ENCODE data around the gene JAML. TPM values are rescaled to one million over a fixed set of nuclear protein-coding genes. Genes with fewer than 3 reads are reported as not detected.

JAML gene
- polyA plus RNA-seq, 1 donor from 2014 or later: 0.28 TPM

GRCh38 chr11:118207079-118207478 is 17.7 kb downstream of the JAML start:
- Histone ChIP-seq H3K9ac (ENCODE audit: low read length) (no peak overlapping the region), H3K9me2 (ENCODE audit: insufficient read depth, low read length) (no peaks in the 10 kb centered on the region), H3K27ac (ENCODE audit: low read length) (no peak overlapping the region), H3F3A (ENCODE audit: insufficient read depth, low read length, poor library complexity, severe bottlenecking) (no peaks in the 10 kb centered on the region), H3K4me3 (ENCODE audit: low read length) (no peak overlapping the region), H4K20me1 (ENCODE audit: insufficient read depth) (no peaks in the 10 kb centered on the region), H3K79me2 (replicated peaks; ENCODE audit: insufficient read depth, low read length) (no peaks in the 10 kb centered on the region), H3K36me3 (ENCODE audit: insufficient read depth, low read length) (no peaks in the 10 kb centered on the region), H2AFZ (ENCODE audit: low read depth, low read length) (no peak overlapping the region), H3K9me3 (ENCODE audit: low read length) (no peaks in the 10 kb centered on the region), H3K4me2 (ENCODE audit: low read length) (no peak overlapping the region), H3K27me3 (ENCODE audit: insufficient read depth, low read depth, low read length) (no peaks in the 10 kb centered on the region)
- TF ChIP-seq REST (IDR thresholded peaks at IDR 0.05; ENCODE audit: borderline replicate concordance) (no peak), POLR2AphosphoS5 (IDR thresholded peaks at IDR 0.05) (no peak), RAD21 (conservative IDR thresholded peaks at IDR 0.05) (no peak), CTCF (IDR thresholded peaks at IDR 0.05; ENCODE audit: poor library complexity, severe bottlenecking) (no peak), EZH2 (IDR thresholded peaks at IDR 0.05; ENCODE audit: borderline replicate concordance, insufficient read depth, low read length, poor library complexity, severe bottlenecking) (no peak), TAF1 (IDR thresholded peaks at IDR 0.05; ENCODE audit: low read depth) (no peak), MXI1 (conservative IDR thresholded peaks at IDR 0.05; ENCODE audit: poor library complexity, severe bottlenecking) (no peak), EP300 (conservative IDR thresholded peaks at IDR 0.05; ENCODE audit: poor library complexity, severe bottlenecking) (no peak), SMC3 (conservative IDR thresholded peaks at IDR 0.05; ENCODE audit: poor library complexity) (no peak)

- Histone ChIP-seq H3K9me2 (ENCODE audit: insufficient read depth, low read length) (no peaks in the 10 kb centered on the region), H3K36me3 (ENCODE audit: insufficient read depth, low read length) (no peaks in the 10 kb centered on the region), H3K9me3 (ENCODE audit: low read length) (no peaks in the 10 kb centered on the region), H3K4me3 (ENCODE audit: low read length) (no peak overlapping the region), H3F3A (ENCODE audit: insufficient read depth, low read length, poor library complexity, severe bottlenecking) (no peaks in the 10 kb centered on the region), H3K9ac (ENCODE audit: low read length) (no peak overlapping the region), H2AFZ (ENCODE audit: low read depth, low read length) (no peak overlapping the region), H3K79me2 (replicated peaks; ENCODE audit: insufficient read depth, low read length) (no peaks in the 10 kb centered on the region), H3K27me3 (ENCODE audit: insufficient read depth, low read depth, low read length) (no peaks in the 10 kb centered on the region), H3K27ac (ENCODE audit: low read length) (no peak overlapping the region), H4K20me1 (ENCODE audit: insufficient read depth) (no peaks in the 10 kb centered on the region), H3K4me2 (ENCODE audit: low read length) (no peak overlapping the region)
- TF ChIP-seq CTCF (IDR thresholded peaks at IDR 0.05; ENCODE audit: poor library complexity, severe bottlenecking): no peak
- TF ChIP-seq EP300 (conservative IDR thresholded peaks at IDR 0.05; ENCODE audit: poor library complexity, severe bottlenecking): no peak
- no peak for TF ChIP-seq TAF1 (IDR thresholded peaks at IDR 0.05; ENCODE audit: low read depth)
- TF ChIP-seq EZH2 (IDR thresholded peaks at IDR 0.05; ENCODE audit: borderline replicate concordance, insufficient read depth, low read length, poor library complexity, severe bottlenecking): no peak
- no peak for TF ChIP-seq POLR2AphosphoS5 (IDR thresholded peaks at IDR 0.05)
- no peak for TF ChIP-seq MXI1 (conservative IDR thresholded peaks at IDR 0.05; ENCODE audit: poor library complexity, severe bottlenecking)
- TF ChIP-seq RAD21 (conservative IDR thresholded peaks at IDR 0.05): no peak
- TF ChIP-seq REST (IDR thresholded peaks at IDR 0.05; ENCODE audit: borderline replicate concordance): no peak
- no peak for TF ChIP-seq SMC3 (conservative IDR thresholded peaks at IDR 0.05; ENCODE audit: poor library complexity)
These were observed 18.3 kb downstream of the JAML start for GRCh38 chr11:118206391-118207031.

Data from neural cell (in vitro differentiated cells).